Measurements from ENCODE around the gene FAM180B.

The FAM180B gene

GRCh38 chr11:47586098-47586855 lies at the start of gene FAM180B:
FAM180B (plus strand) TSS chr11:47586678; CDS start chr11:47586769, 91 bp downstream.
- Histone ChIP-seq H3K27me3 (ENCODE audit: insufficient read depth, low read depth) (no peaks in the 10 kb centered on the region), H2AFZ (ENCODE audit: low read depth) (no peak within 1 kb of the TSS), H3K4me3 (IDR thresholded peaks at IDR 0.05; ENCODE audit: insufficient read depth, low read depth, low read length) (no peak within 1 kb of the TSS), H3K79me2 (ENCODE audit: insufficient read depth, low read depth) (peaks cover 5% of the 10 kb centered on the region; the same call in 1 of the 2 replicates), H4K20me1 (ENCODE audit: insufficient read depth) (no peaks in the 10 kb centered on the region), H3K4me2 (no peak within 1 kb of the TSS), H3K27ac (no peak within 1 kb of the TSS), H3K36me3 (ENCODE audit: insufficient read depth) (no peaks in the 10 kb centered on the region; the same call in 1 of the 2 replicates), H3K4me1 (ENCODE audit: low read depth, poor library complexity, severe bottlenecking) (no peaks in the 10 kb centered on the region), H3K9ac (no peak within 1 kb of the TSS)
- TF ChIP-seq CTCF (conservative IDR thresholded peaks at IDR 0.05; ENCODE audit: low read depth, low read length): no peak

GRCh38 chr11:47536915-47537314 lies 49.6 kb upstream of the FAM180B start:
- TF ChIP-seq CTCF (conservative IDR thresholded peaks at IDR 0.05; ENCODE audit: low read depth, low read length): no peak
- Histone ChIP-seq H3K4me1 (ENCODE audit: low read depth, poor library complexity, severe bottlenecking) (peaks cover 50% of the 10 kb centered on the region), H3K79me2 (ENCODE audit: insufficient read depth, low read depth) (peaks cover 100% of the 10 kb centered on the region), H3K4me2 (no peak overlapping the region), H3K9ac (no peak overlapping the region), H2AFZ (ENCODE audit: low read depth) (no peak overlapping the region), H3K36me3 (ENCODE audit: insufficient read depth) (0 out of 2 replicates have a peak, but pooled peaks cover 3% of the 10 kb centered on the region), H4K20me1 (ENCODE audit: insufficient read depth) (peaks cover 47% of the 10 kb centered on the region), H3K27me3 (ENCODE audit: insufficient read depth, low read depth) (no peaks in the 10 kb centered on the region), H3K27ac (no peak overlapping the region), H3K4me3 (IDR thresholded peaks at IDR 0.05; ENCODE audit: insufficient read depth, low read depth, low read length) (no peak overlapping the region)

GRCh38 chr11:47538741-47539565 lies 47.5 kb upstream of the FAM180B start:
- peaks cover 51% of the 10 kb centered on the region for H4K20me1 ChIP-seq (ENCODE audit: insufficient read depth)
- H3K4me2 ChIP-seq: no peak overlapping the region
- H3K36me3 ChIP-seq (ENCODE audit: insufficient read depth): 0 out of 2 replicates have a peak, but pooled peaks cover 3% of the 10 kb centered on the region
- H3K9ac ChIP-seq: no peak overlapping the region
- H2AFZ ChIP-seq (ENCODE audit: low read depth): no peak overlapping the region
- no peaks in the 10 kb centered on the region for H3K27me3 ChIP-seq (ENCODE audit: insufficient read depth, low read depth)
- no peak overlapping the region for H3K4me3 ChIP-seq (IDR thresholded peaks at IDR 0.05; ENCODE audit: insufficient read depth, low read depth, low read length)
- peaks cover 38% of the 10 kb centered on the region for H3K4me1 ChIP-seq (ENCODE audit: low read depth, poor library complexity, severe bottlenecking)
- no peak for TF ChIP-seq CTCF (conservative IDR thresholded peaks at IDR 0.05; ENCODE audit: low read depth, low read length)
- H3K79me2 ChIP-seq (ENCODE audit: insufficient read depth, low read depth): peaks cover 100% of the 10 kb centered on the region
- H3K27ac ChIP-seq: no peak overlapping the region

GRCh38 chr11:47539681-47540039 lies 46.8 kb upstream of the FAM180B start:
- no peak for TF ChIP-seq CTCF (conservative IDR thresholded peaks at IDR 0.05; ENCODE audit: low read depth, low read length)
- Histone ChIP-seq H3K4me1 (ENCODE audit: low read depth, poor library complexity, severe bottlenecking) (peaks cover 36% of the 10 kb centered on the region), H3K9ac (no peak overlapping the region), H2AFZ (ENCODE audit: low read depth) (no peak overlapping the region), H3K79me2 (ENCODE audit: insufficient read depth, low read depth) (peaks cover 100% of the 10 kb centered on the region), H3K4me2 (no peak overlapping the region), H3K36me3 (ENCODE audit: insufficient read depth) (0 out of 2 replicates have a peak, but pooled peaks cover 3% of the 10 kb centered on the region), H3K27ac (no peak overlapping the region), H3K4me3 (IDR thresholded peaks at IDR 0.05; ENCODE audit: insufficient read depth, low read depth, low read length) (no peak overlapping the region), H4K20me1 (ENCODE audit: insufficient read depth) (peaks cover 54% of the 10 kb centered on the region), H3K27me3 (ENCODE audit: insufficient read depth, low read depth) (no peaks in the 10 kb centered on the region)

All from KMS-11 (cell line).